ENCODE measurements around the gene TTLL7.

Gene TTLL7

DNA sequence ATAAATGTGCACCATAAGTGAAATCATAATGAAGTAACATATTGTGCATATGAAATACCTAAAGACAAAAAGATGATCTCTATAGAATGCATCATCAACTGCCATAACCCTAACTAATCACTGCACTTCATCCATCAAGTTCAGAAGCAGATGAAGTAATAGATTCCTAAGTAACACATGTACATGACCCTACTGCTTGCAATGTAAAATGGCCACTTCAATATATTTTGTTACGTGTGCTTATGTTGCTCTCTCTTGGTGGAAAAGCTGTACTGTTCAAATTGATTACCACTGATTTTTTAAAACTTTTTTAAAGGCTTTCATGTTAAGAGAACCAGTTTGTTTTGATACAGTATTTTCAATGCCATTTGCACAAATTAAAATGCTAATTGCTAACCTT, 141.8 kb downstream of the TTLL7 start:
- Histone ChIP-seq H2AFZ (ENCODE audit: low read length) (no peak overlapping the region), H3K4me3 (ENCODE audit: low read depth, low read length, poor library complexity, severe bottlenecking) (no peak overlapping the region), H3K9me3 (ENCODE audit: low read length) (no peaks in the 10 kb centered on the region), H4K20me1 (ENCODE audit: insufficient read depth, low read length) (no peaks in the 10 kb centered on the region), H3F3A (ENCODE audit: insufficient read depth, low read length) (no peaks in the 10 kb centered on the region), H3K9ac (ENCODE audit: low read length) (no peak overlapping the region; the same call in 1 of the 2 replicates), H3K9me2 (ENCODE audit: low read depth, low read length) (no peaks in the 10 kb centered on the region), H3K79me2 (ENCODE audit: insufficient read depth, low read length) (no peaks in the 10 kb centered on the region; the same call in 1 of the 2 replicates), H3K27me3 (ENCODE audit: insufficient read depth, low read length) (no peaks in the 10 kb centered on the region), H3K36me3 (ENCODE audit: insufficient read depth, low read length) (no peaks in the 10 kb centered on the region), H3K4me1 (ENCODE audit: insufficient read depth, low read length, severe bottlenecking) (peaks cover 53% of the 10 kb centered on the region), H3K4me2 (ENCODE audit: low read length) (no peak overlapping the region), H3K27ac (ENCODE audit: low read depth, low read length, poor library complexity, severe bottlenecking) (no peak overlapping the region)
- TF ChIP-seq, protein P1, sequence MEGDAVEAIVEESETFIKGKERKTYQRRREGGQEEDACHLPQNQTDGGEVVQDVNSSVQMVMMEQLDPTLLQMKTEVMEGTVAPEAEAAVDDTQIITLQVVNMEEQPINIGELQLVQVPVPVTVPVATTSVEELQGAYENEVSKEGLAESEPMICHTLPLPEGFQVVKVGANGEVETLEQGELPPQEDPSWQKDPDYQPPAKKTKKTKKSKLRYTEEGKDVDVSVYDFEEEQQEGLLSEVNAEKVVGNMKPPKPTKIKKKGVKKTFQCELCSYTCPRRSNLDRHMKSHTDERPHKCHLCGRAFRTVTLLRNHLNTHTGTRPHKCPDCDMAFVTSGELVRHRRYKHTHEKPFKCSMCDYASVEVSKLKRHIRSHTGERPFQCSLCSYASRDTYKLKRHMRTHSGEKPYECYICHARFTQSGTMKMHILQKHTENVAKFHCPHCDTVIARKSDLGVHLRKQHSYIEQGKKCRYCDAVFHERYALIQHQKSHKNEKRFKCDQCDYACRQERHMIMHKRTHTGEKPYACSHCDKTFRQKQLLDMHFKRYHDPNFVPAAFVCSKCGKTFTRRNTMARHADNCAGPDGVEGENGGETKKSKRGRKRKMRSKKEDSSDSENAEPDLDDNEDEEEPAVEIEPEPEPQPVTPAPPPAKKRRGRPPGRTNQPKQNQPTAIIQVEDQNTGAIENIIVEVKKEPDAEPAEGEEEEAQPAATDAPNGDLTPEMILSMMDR (IDR thresholded peaks at IDR 0.05; ENCODE audit: low read length), result peak; percentile 59; the same call in 1 of the 2 replicates
- no peak for TF ChIP-seq EZH2 (IDR thresholded peaks at IDR 0.05; ENCODE audit: borderline replicate concordance, low read length)

DNA sequence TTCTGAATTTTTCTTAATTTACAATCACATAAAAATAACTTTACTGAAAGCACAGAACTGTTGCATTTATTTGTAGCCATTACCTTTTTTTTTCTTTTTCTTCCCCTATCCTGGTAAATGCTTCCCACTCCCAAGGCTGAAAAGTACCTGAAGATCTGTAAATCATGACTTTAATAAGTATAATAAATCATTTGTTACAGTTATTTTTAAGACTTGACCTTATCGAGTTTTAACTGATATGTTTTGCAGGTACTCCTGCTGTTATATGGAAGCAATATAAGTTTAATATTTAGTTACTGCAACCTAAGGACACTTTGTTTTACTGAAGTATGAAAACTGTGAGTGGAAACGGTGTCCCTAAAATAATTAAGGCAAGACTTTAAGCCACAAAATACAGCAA, 142.6 kb downstream of the TTLL7 start:
- no peaks in the 10 kb centered on the region for H3F3A ChIP-seq (ENCODE audit: insufficient read depth, low read length)
- H2AFZ ChIP-seq (ENCODE audit: low read length), result no peak overlapping the region

DNA sequence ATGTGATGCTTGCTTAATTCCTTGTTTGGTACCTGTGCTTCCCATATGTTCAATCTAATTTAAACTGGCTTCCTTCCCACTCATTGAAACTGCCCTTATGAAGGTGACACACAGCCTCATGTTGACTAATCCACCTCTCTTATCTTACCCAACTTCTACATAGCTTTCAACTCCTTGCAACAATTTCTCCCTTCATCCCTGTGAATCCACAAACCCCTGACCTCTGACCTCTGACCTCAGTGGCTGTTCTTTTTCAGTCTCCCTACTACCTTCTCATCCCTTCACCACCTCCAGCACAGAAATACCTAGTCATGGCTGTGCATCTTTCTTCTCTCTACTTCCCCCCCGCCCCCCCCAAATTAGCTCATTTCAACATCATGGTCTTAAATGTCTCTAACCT, 144.5 kb downstream of the TTLL7 start:
- H3K4me3 ChIP-seq (ENCODE audit: low read depth, low read length, poor library complexity, severe bottlenecking), result no peak overlapping the region
- no peaks in the 10 kb centered on the region for H3K27me3 ChIP-seq (ENCODE audit: insufficient read depth, low read length)
- no peak overlapping the region for H3K9ac ChIP-seq (ENCODE audit: low read length)
- no peaks in the 10 kb centered on the region for H3K79me2 ChIP-seq (ENCODE audit: insufficient read depth, low read length)
- H2AFZ ChIP-seq (ENCODE audit: low read length), result no peak overlapping the region
- no peak overlapping the region for H3K4me2 ChIP-seq (ENCODE audit: low read length)
- no peaks in the 10 kb centered on the region for H3K9me3 ChIP-seq (ENCODE audit: low read length)
- H4K20me1 ChIP-seq (ENCODE audit: insufficient read depth, low read length), result no peaks in the 10 kb centered on the region
- H3K4me1 ChIP-seq (ENCODE audit: insufficient read depth, low read length, severe bottlenecking), result peaks cover 36% of the 10 kb centered on the region
- H3K36me3 ChIP-seq (ENCODE audit: insufficient read depth, low read length), result no peaks in the 10 kb centered on the region
- no peak for TF ChIP-seq EZH2 (IDR thresholded peaks at IDR 0.05; ENCODE audit: borderline replicate concordance, low read length)
- TF ChIP-seq, protein P1 (IDR thresholded peaks at IDR 0.05; ENCODE audit: low read length), result no peak
- no peaks in the 10 kb centered on the region for H3K9me2 ChIP-seq (ENCODE audit: low read depth, low read length)
- H3F3A ChIP-seq (ENCODE audit: insufficient read depth, low read length), result no peaks in the 10 kb centered on the region
- no peak overlapping the region for H3K27ac ChIP-seq (ENCODE audit: low read depth, low read length, poor library complexity, severe bottlenecking)

More for the DNA sequence above, 142.6 kb downstream of the TTLL7 start:
- Histone ChIP-seq H4K20me1 (ENCODE audit: insufficient read depth, low read length) (no peaks in the 10 kb centered on the region), H3K4me3 (ENCODE audit: low read depth, low read length, poor library complexity, severe bottlenecking) (no peak overlapping the region), H3K27me3 (ENCODE audit: insufficient read depth, low read length) (no peaks in the 10 kb centered on the region), H3K4me1 (ENCODE audit: insufficient read depth, low read length, severe bottlenecking) (peaks cover 47% of the 10 kb centered on the region), H3K9ac (ENCODE audit: low read length) (no peak overlapping the region), H3K9me2 (ENCODE audit: low read depth, low read length) (no peaks in the 10 kb centered on the region), H3K9me3 (ENCODE audit: low read length) (no peaks in the 10 kb centered on the region), H3K79me2 (ENCODE audit: insufficient read depth, low read length) (no peaks in the 10 kb centered on the region; the same call in 1 of the 2 replicates), H3K36me3 (ENCODE audit: insufficient read depth, low read length) (no peaks in the 10 kb centered on the region), H3K27ac (ENCODE audit: low read depth, low read length, poor library complexity, severe bottlenecking) (no peak overlapping the region), H3K4me2 (ENCODE audit: low read length) (no peak overlapping the region)
- no peak for TF ChIP-seq EZH2 (IDR thresholded peaks at IDR 0.05; ENCODE audit: borderline replicate concordance, low read length)
- TF ChIP-seq, protein P1 (IDR thresholded peaks at IDR 0.05; ENCODE audit: low read length), result no peak
